HG02623 (cell line): ENCODE data around the gene RTN4R.

Source experiments
- ATAC-seq: cut with Tn5 transposase; IDR thresholded peaks from one replicate; pipeline ENCODE4 v1.9.1; 2021; ENCODE audit warnings: moderate library complexity; ENCODE audit not compliant: unreplicated experiment

The RTN4R gene

GRCh38 chr22:20258584-20259326, 9.4 kb downstream of the RTN4R start:
- no peak for ATAC-seq

- ATAC-seq = no peak
Observed at GRCh38 chr22:20258021-20258299, 10.2 kb downstream of the RTN4R start.

GRCh38 chr22:20257212-20258020, 10.7 kb downstream of the RTN4R start:
- no peak for ATAC-seq

GRCh38 chr22:20256551-20257211, 11.4 kb downstream of the RTN4R start:
- ATAC-seq = no peak

- no peak for ATAC-seq
Observed at GRCh38 chr22:20256027-20256426, 12.1 kb downstream of the RTN4R start.

- no peak for ATAC-seq
Observed at GRCh38 chr22:20254975-20255946, 12.9 kb downstream of the RTN4R start.

GRCh38 chr22:20253161-20253560, 15.0 kb downstream of the RTN4R start:
- no peak for ATAC-seq

GRCh38 chr22:20251981-20252380, 16.1 kb downstream of the RTN4R start:
- ATAC-seq = no peak

- no peak for ATAC-seq
Observed at GRCh38 chr22:20251491-20251890, 16.6 kb downstream of the RTN4R start.

GRCh38 chr22:20249797-20250354, 18.2 kb downstream of the RTN4R start:
- no peak for ATAC-seq

- no peak for ATAC-seq
Observed at GRCh38 chr22:20248461-20248978, 19.6 kb downstream of the RTN4R start.

GRCh38 chr22:20247608-20248171, 20.4 kb downstream of the RTN4R start:
- ATAC-seq = no peak

GRCh38 chr22:20247010-20247505, 21.1 kb downstream of the RTN4R start:
- no peak for ATAC-seq

- ATAC-seq = no peak
Observed at GRCh38 chr22:20246368-20247009, 21.6 kb downstream of the RTN4R start.

- no peak for ATAC-seq
Observed at GRCh38 chr22:20245577-20246367, 22.3 kb downstream of the RTN4R start.

GRCh38 chr22:20244691-20245576, 23.2 kb downstream of the RTN4R start:
- ATAC-seq = no peak

- no peak for ATAC-seq
Observed at GRCh38 chr22:20244250-20244648, 23.9 kb downstream of the RTN4R start.
